ENCODE results near the gene ANP32E.
A peak's percentile ranks its signal among the peaks of the same experiment; 100 is the strongest.

- peak; percentile 46 for TF ChIP-seq POLR2A (IDR thresholded peaks at IDR 0.05)
- TF ChIP-seq CTCF (IDR thresholded peaks at IDR 0.05) = peak in 1 of 4 experiments; percentile 20
Measured at GRCh38 chr1:150268705-150269403, 32.9 kb upstream of the ANP32E start, which contains the start of gene APH1A.

Measured in prostate gland (tissue), 2 donors.